ENCODE data around the gene CARS1. TPM values are rescaled to one million over a fixed set of nuclear protein-coding genes. Genes with fewer than 3 reads are reported as not detected.

The CARS1 gene
- total and polyA plus RNA-seq, 2 of the 4 experiments (the other 2 are of a cell fraction): 72.7 to 78.3 TPM

DNA sequence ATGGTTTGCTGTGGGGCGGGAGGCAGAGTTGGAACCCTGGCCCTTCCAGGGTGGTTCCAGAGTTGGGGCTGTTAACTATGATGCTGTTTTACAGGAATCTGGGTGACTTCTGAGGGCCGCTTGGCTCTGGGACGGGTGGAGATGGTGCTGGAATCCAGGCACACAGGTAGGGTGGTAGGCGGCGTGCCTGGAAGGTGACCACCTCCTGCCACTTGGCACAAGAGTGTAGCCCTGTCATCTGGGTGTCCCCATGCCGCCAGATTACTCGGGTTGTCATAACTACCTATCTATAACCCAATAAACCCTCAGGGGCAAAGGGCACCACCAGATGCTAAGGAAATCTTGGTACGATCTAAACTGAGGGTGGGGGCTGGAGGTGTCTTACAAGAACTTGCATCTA is 1.3 kb downstream of the CARS1 start:
- Histone ChIP-seq H4K5ac (ENCODE audit: low read depth, low read length) (no peak overlapping the region), H3K14ac (replicated peaks; ENCODE audit: low read depth, low read length) (peak overlapping the region; percentile 93), H3K79me1 (ENCODE audit: low read depth in 1 of 2, low read length in 2 of 2) (peaks cover 0 to 61% of the 10 kb centered on the region in 2 experiments; a peak in 3 of 4 replicates), H3K27me3 (ENCODE audit: control insufficient read depth, insufficient read depth, low read length) (no peaks in the 10 kb centered on the region), H2AK5ac (ENCODE audit: low read depth, low read length) (no peak overlapping the region; the same call in 1 of the 2 replicates), H2BK5ac (ENCODE audit: low read depth, low read length, poor library complexity, severe bottlenecking) (no peak overlapping the region), H3K9me1 (ENCODE audit: insufficient read depth, low read length) (peaks cover 27% of the 10 kb centered on the region), H3K18ac (ENCODE audit: low read depth, low read length) (no peak overlapping the region), H2AK9ac (replicated peaks; ENCODE audit: low read depth, low read length, poor library complexity) (peak overlapping the region; percentile 4), H2AFZ (replicated peaks; ENCODE audit: low read length, poor library complexity) (no peak overlapping the region), H3K23ac (ENCODE audit: low read depth, low read length) (peak overlapping the region; percentile 91), H3K4ac (ENCODE audit: low read depth, low read length) (peak overlapping the region; percentile 94; the same call in 1 of the 2 replicates), H3K56ac (ENCODE audit: extremely low read depth, insufficient read depth, low read length) (peak overlapping the region; percentile 24; the same call in 1 of the 2 replicates), H2BK15ac (ENCODE audit: low read depth, low read length) (no peak overlapping the region), H3K4me3 (ENCODE audit: insufficient read depth, low read depth, low read length) (peak overlapping the region; percentile 87), H2BK120ac (ENCODE audit: low read depth, low read length) (no peak overlapping the region), H3K9ac (ENCODE audit: low read depth, low read length) (peak overlapping the region; percentile 96), H4K91ac (ENCODE audit: insufficient read depth, low read depth, low read length) (no peak overlapping the region), H3K36me3 (ENCODE audit: control insufficient read depth, insufficient read depth, low read length) (peaks cover 17% of the 10 kb centered on the region), H2BK20ac (ENCODE audit: low read depth, low read length) (no peak overlapping the region), H4K20me1 (ENCODE audit: insufficient read depth, low read length) (peaks cover 39% of the 10 kb centered on the region), H3K27ac (ENCODE audit: insufficient read depth, low read length) (no peak overlapping the region), H3K4me1 (ENCODE audit: control insufficient read depth, insufficient read depth, low read length) (peaks cover 15% of the 10 kb centered on the region), H3K9me3 (ENCODE audit: control insufficient read depth, insufficient read depth, low read length) (no peaks in the 10 kb centered on the region), H3K4me2 (ENCODE audit: low read depth, low read length) (peak overlapping the region; percentile 95), H4K8ac (ENCODE audit: low read depth in 2 of 2, low read length in 2 of 2) (no peak overlapping the region)
- BruUV-seq (replicated peaks): no TSS peak
- in situ Hi-C loops (cut with MboI; ENCODE audit: low sequenced_read_pairs): loop anchor here (25.0 kb wide), 1 partner anchor 356 kb away; no protein-coding TSS in a partner anchor
- no CpG with 5 or more reads among the region's 8 CpGs for WGBS, 2 experiments (ENCODE audit: extremely low coverage in 2 of 2, insufficient read length in 1 of 2)
- ChIA-PET CTCF (no interaction called here), POLR2A (ENCODE audit: unreplicated experiment) (no interaction called here)
- ATAC-seq (ENCODE audit: low read depth): no peak
- DNase-seq: no peak
- dilution Hi-C loops (cut with HindIII; ENCODE audit: low sequenced_read_pairs, unreplicated experiment): no loop called here
- intact Hi-C loops (cut with micrococcal nuclease): loop anchor here (10.0 kb wide), 1 partner anchor 109 kb away; the partner anchor contains the start of gene OSBPL5
- TF ChIP-seq RAD21 (IDR thresholded peaks at IDR 0.05; ENCODE audit: low read length): no peak
- no peak for TF ChIP-seq RCOR1 (IDR thresholded peaks at IDR 0.05; ENCODE audit: insufficient replicate concordance, low read length)
- no peak for TF ChIP-seq CEBPB (IDR thresholded peaks at IDR 0.05; ENCODE audit: low read depth, low read length)
- TF ChIP-seq NFE2L2 (IDR thresholded peaks at IDR 0.05; ENCODE audit: low read depth, low read length): no peak
- TF ChIP-seq USF2 (IDR thresholded peaks at IDR 0.05; ENCODE audit: low read depth, low read length): no peak
- TF ChIP-seq RFX5 (IDR thresholded peaks at IDR 0.05; ENCODE audit: low read depth, low read length): no peak
- TF ChIP-seq, protein P1, sequence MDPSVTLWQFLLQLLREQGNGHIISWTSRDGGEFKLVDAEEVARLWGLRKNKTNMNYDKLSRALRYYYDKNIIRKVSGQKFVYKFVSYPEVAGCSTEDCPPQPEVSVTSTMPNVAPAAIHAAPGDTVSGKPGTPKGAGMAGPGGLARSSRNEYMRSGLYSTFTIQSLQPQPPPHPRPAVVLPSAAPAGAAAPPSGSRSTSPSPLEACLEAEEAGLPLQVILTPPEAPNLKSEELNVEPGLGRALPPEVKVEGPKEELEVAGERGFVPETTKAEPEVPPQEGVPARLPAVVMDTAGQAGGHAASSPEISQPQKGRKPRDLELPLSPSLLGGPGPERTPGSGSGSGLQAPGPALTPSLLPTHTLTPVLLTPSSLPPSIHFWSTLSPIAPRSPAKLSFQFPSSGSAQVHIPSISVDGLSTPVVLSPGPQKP (IDR thresholded peaks at IDR 0.05; ENCODE audit: borderline replicate concordance, low read depth, low read length): no peak
- no peak for TF ChIP-seq BHLHE40 (IDR thresholded peaks at IDR 0.05; ENCODE audit: low read depth, low read length)
- TF ChIP-seq CHD1 (IDR thresholded peaks at IDR 0.05; ENCODE audit: low read depth, low read length): no peak
- TF ChIP-seq SMC3 (IDR thresholded peaks at IDR 0.05; ENCODE audit: low read depth, low read length): no peak
- no peak for TF ChIP-seq CTCF (conservative IDR thresholded peaks at IDR 0.05; ENCODE audit: low read depth, low read length)
- TF ChIP-seq FOS (IDR thresholded peaks at IDR 0.05; ENCODE audit: low read depth, low read length): no peak
- TF ChIP-seq MXI1 (IDR thresholded peaks at IDR 0.05; ENCODE audit: borderline replicate concordance, low read depth, low read length): no peak
- no peak for TF ChIP-seq POLR2A (IDR thresholded peaks at IDR 0.05; ENCODE audit: low read depth, low read length)
- no peak for TF ChIP-seq MAZ (IDR thresholded peaks at IDR 0.05; ENCODE audit: borderline replicate concordance, low read depth, low read length)

Measured in IMR-90 (cell line).